H4 (cell line): Measurements from ENCODE around the gene ARL17A. TPM values are rescaled to one million over a fixed set of nuclear protein-coding genes. Genes with fewer than 3 reads are reported as not detected.
"Not testable (repeated sequence)": the region's sequence is repeated elsewhere in the genome, so short reads cannot be mapped to it uniquely, and the experiment has no call there.

Experiments
- DNase-seq: peaks from one replicate; pipeline ENCODE4 v3.0.0-alpha.2; 2015; ENCODE audit warnings: low spot score
- total RNA-seq: library from RNA; depleted of rRNA; stranded (reverse); fragments of >200 nt; shearing (Covaris generic); gene quantifications from 2 replicates; pipeline ENCODE4 v1.2.3, GENCODE V29; 2014; rRNA removed

Gene ARL17A
- total RNA-seq: 6.6 and 9.4 TPM in 2 replicates

- not testable (repeated sequence) for DNase-seq
Measured at GRCh38 chr17:46579083-46580075, at the start of gene ARL17A. TSS of gene ARL17A (minus strand) at chr17:46579691. CDS start at chr17:46576322, 3,369 bp downstream.

- DNase-seq: not testable (repeated sequence)
Measured at GRCh38 chr17:46628753-46629436, 49.4 kb upstream of the ARL17A start.

GRCh38 chr17:46627452-46627851 lies 48.0 kb upstream of the ARL17A start:
- DNase-seq: not testable (repeated sequence)

- not testable (repeated sequence) for DNase-seq
Measured at GRCh38 chr17:46624726-46625125, 45.2 kb upstream of the ARL17A start.

- DNase-seq: not testable (repeated sequence)
Measured at GRCh38 chr17:46623790-46624189, 44.3 kb upstream of the ARL17A start.

- not testable (repeated sequence) for DNase-seq
Measured at GRCh38 chr17:46618975-46619374, 39.5 kb upstream of the ARL17A start.

GRCh38 chr17:46617121-46617520 lies 37.6 kb upstream of the ARL17A start:
- DNase-seq: not testable (repeated sequence)

GRCh38 chr17:46613876-46614275 lies 34.4 kb upstream of the ARL17A start:
- not testable (repeated sequence) for DNase-seq

- not testable (repeated sequence) for DNase-seq
Measured at GRCh38 chr17:46611304-46611703, 31.8 kb upstream of the ARL17A start.

GRCh38 chr17:46603125-46603524 lies 23.6 kb upstream of the ARL17A start:
- not testable (repeated sequence) for DNase-seq

GRCh38 chr17:46600767-46601166 lies 21.3 kb upstream of the ARL17A start:
- not testable (repeated sequence) for DNase-seq

- DNase-seq: not testable (repeated sequence)
Measured at GRCh38 chr17:46598344-46598931, 18.9 kb upstream of the ARL17A start.

- DNase-seq: not testable (repeated sequence)
Measured at GRCh38 chr17:46591332-46591731, 11.8 kb upstream of the ARL17A start.

GRCh38 chr17:46590157-46591146 lies 11.0 kb upstream of the ARL17A start, which contains the start of gene NSF:
TSS of gene NSF (plus strand) at chr17:46590669. CDS start at chr17:46590776, 107 bp downstream.
- not testable (repeated sequence) for DNase-seq

- not testable (repeated sequence) for DNase-seq
Measured at GRCh38 chr17:46585444-46585843, 6.0 kb upstream of the ARL17A start.

GRCh38 chr17:46580082-46580481 lies 591 bp upstream of the ARL17A start:
- not testable (repeated sequence) for DNase-seq

- not testable (repeated sequence) for DNase-seq
Measured at GRCh38 chr17:46571796-46572195, 7.7 kb downstream of the ARL17A start.

- DNase-seq: not testable (repeated sequence)
Measured at GRCh38 chr17:46566980-46567379, 12.5 kb downstream of the ARL17A start.

GRCh38 chr17:46566284-46566683 lies 13.2 kb downstream of the ARL17A start:
- not testable (repeated sequence) for DNase-seq

GRCh38 chr17:46560048-46560447 lies 19.4 kb downstream of the ARL17A start:
- not testable (repeated sequence) for DNase-seq
